HepG2 (cell line): ENCODE results near the gene SLC4A11. TPM values are rescaled to one million over a fixed set of nuclear protein-coding genes. Genes with fewer than 3 reads are reported as not detected.

ENCODE experiments used
- MTF1 ChIP-seq: sonication (generic); formaldehyde crosslinking; IDR thresholded peaks from 2 replicates; pipeline ENCODE4 v1.5.0; 2020; ENCODE audit warnings: missing genetic modification reagents
- PCBP2 ChIP-seq: fragments of 200-400 bp; formaldehyde crosslinking; optimal IDR thresholded peaks from 2 replicates; pipeline ENCODE3; 2018; ENCODE audit warnings: low read length, low read depth; ENCODE audit not compliant: poor library complexity, severe bottlenecking
- PRPF4 ChIP-seq: fragments of 200-400 bp; formaldehyde crosslinking; IDR thresholded peaks from 2 replicates; pipeline ENCODE4 v1.6.1; 2016; ENCODE audit warnings: low read length, low read depth; ENCODE audit not compliant: poor library complexity, severe bottlenecking
- RFX3 ChIP-seq: IDR thresholded peaks from 2 replicates; pipeline ENCODE4 v1.6.1; 2016; ENCODE audit warnings: missing biosample characterization, missing genetic modification reagents
- TOE1 ChIP-seq: sonication (generic); formaldehyde crosslinking; IDR thresholded peaks from 2 replicates; pipeline ENCODE4 v1.4.0; 2020; ENCODE audit warnings: mild to moderate bottlenecking, missing genetic modification reagents
- TP53 ChIP-seq: sonication (generic); formaldehyde crosslinking; conservative IDR thresholded peaks from 2 replicates; pipeline ENCODE4 v1.4.0; 2020; ENCODE audit warnings: missing genetic modification reagents
- XBP1 ChIP-seq: sonication (generic); formaldehyde crosslinking; IDR thresholded peaks from 2 replicates; pipeline ENCODE4 v1.5.0; 2020; ENCODE audit warnings: missing genetic modification reagents
- ZNF143 ChIP-seq: sonication (generic); formaldehyde crosslinking; IDR thresholded peaks from 2 replicates; pipeline ENCODE4 v1.4.0; 2020; ENCODE audit warnings: missing genetic modification reagents
- ZNF256 ChIP-seq: sonication (generic); formaldehyde crosslinking; conservative IDR thresholded peaks from 2 replicates; pipeline ENCODE4 v1.4.0; 2020; ENCODE audit warnings: missing genetic modification reagents
- ZNF263 ChIP-seq: sonication (generic); formaldehyde crosslinking; IDR thresholded peaks from 2 replicates; pipeline ENCODE4 v1.4.0; 2020; ENCODE audit warnings: missing genetic modification reagents
- ZNF501 ChIP-seq: sonication (generic); formaldehyde crosslinking; IDR thresholded peaks from 2 replicates; pipeline ENCODE4 v1.5.1; 2020; ENCODE audit warnings: mild to moderate bottlenecking, moderate library complexity, missing genetic modification reagents
- ZNF510 ChIP-seq: sonication (generic); formaldehyde crosslinking; IDR thresholded peaks from 2 replicates; pipeline ENCODE4 v1.4.0; 2020; ENCODE audit warnings: low read depth, mild to moderate bottlenecking, missing genetic modification reagents
- ZNF749 ChIP-seq: sonication (generic); formaldehyde crosslinking; IDR thresholded peaks from 2 replicates; pipeline ENCODE4 v1.8.0; 2022; ENCODE audit warnings: mild to moderate bottlenecking, missing genetic modification reagents, moderate library complexity, borderline replicate concordance
- ZNF773 ChIP-seq: sonication (generic); formaldehyde crosslinking; IDR thresholded peaks from 2 replicates; pipeline ENCODE4 v1.4.0; 2020; ENCODE audit warnings: missing genetic modification reagents, borderline replicate concordance
- ZNF781 ChIP-seq: sonication (generic); formaldehyde crosslinking; IDR thresholded peaks from 2 replicates; pipeline ENCODE4 v1.5.1; 2020; ENCODE audit warnings: borderline replicate concordance, mild to moderate bottlenecking, missing genetic modification reagents; ENCODE audit errors: not compliant biosample characterization
- polyA plus RNA-seq, 8 experiments: library from polyadenylated mRNA; depleted of rRNA in 3 of 8; stranded (reverse) in 7 of 8; unstranded in 1 of 8; fragments of >200 nt; fragmentation: Illumina TruSeq in 4 of 8; extraction: Trizol in 4 of 8; gene quantifications; 2 replicates each; pipeline versions ENCODE4 v1.2.1 to v1.2.3, GENCODE V29; 2011 to 2016; ENCODE audit warnings: low read depth in 4 of 8, missing spikeins in 1 of 8, mixed read lengths in 1 of 8; ENCODE audit not compliant: insufficient read depth in 1 of 8
- total RNA-seq, 5 experiments: library from RNA; depleted of rRNA; stranded (reverse); fragments of >200 nt; fragmentation: Illumina TruSeq; extraction: Trizol; gene quantifications; 2 replicates each; pipeline ENCODE4 v1.2.3, GENCODE V29; 2016; ENCODE audit warnings: low read depth in 1 of 5
- TF ChIP-seq, protein P1 (sequence below): sonication (generic); formaldehyde crosslinking; IDR thresholded peaks from 2 replicates; pipeline ENCODE4 v1.4.0; 2020; ENCODE audit warnings: missing genetic modification reagents
- TF ChIP-seq, protein P2 (sequence below): sonication (generic); formaldehyde crosslinking; IDR thresholded peaks from 2 replicates; pipeline ENCODE4 v1.4.0; 2020; ENCODE audit warnings: missing genetic modification reagents
- TF ChIP-seq, protein P3 (sequence below): sonication (generic); formaldehyde crosslinking; IDR thresholded peaks from 2 replicates; pipeline ENCODE4 v1.4.0; 2020; ENCODE audit warnings: low read depth, mild to moderate bottlenecking, missing genetic modification reagents
- TF ChIP-seq, protein P4 (sequence below): IDR thresholded peaks from 2 replicates; pipeline ENCODE4 v1.6.1; 2016; ENCODE audit warnings: mild to moderate bottlenecking, missing biosample characterization, missing genetic modification reagents
- TF ChIP-seq, protein P5 (sequence below): sonication (generic); formaldehyde crosslinking; IDR thresholded peaks from 2 replicates; pipeline ENCODE4 v1.4.0; 2020; ENCODE audit warnings: low read depth, missing genetic modification reagents

Gene SLC4A11
- total and polyA plus RNA-seq, 2 of the 13 experiments (the other 11 are each of a cell fraction or from before 2014, with no cell fraction given): 3.9 to 27.0 TPM

DNA sequence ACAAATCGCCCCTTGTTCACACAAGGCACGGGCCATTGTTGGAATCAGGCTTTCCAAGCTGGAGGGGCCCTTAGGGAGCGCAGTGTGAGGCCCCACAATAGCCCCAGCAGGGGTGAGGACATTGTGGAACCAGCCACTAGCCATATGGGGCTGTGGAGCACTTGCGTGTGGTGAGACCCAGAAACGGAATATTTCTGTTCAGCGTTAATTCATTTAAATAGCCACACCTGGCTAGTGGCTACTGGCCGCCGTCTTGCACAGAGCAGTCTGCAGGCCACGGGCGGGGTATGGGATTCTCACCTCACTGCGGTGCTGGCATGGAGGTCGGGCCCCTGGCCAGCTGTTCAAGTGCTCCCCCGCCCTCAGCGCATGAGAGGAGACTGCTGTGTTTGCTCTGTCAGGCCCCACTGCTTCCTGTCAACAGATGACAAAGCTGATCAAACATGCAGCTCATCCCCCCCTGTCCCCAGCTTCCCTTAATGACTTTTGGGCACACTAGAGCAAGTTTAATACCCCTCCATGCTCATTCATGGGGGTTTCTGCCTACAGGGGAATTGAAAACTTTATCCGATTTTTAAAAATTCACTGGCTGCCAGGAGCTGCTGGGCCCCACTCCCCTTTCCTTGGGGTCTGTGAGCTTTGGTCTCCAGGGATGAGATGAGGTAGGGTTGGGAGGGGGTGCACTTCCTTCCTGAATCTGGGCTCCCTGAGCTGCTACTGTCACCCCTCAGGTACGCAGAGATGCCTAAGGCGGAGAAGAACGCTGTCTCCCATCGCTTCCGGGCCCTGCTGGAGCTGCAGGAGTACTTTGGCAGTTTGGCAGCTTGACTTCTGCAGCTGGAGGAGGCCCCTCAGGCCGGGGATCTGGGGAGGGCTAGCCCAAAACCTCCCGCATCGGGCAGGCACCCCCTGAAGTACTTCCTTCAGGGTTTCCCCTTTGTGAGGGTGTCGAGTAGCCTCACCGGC, 16.1 kb downstream of the SLC4A11 start (continued):
- TF ChIP-seq ZNF781 (peak; percentile 78), ZNF501 (CRISPR knock-in tag) (peak; percentile 83), TP53 (CRISPR knock-in tag) (peak; percentile 79; the same call in 1 of the 2 replicates), ZNF510 (CRISPR knock-in tag) (peak; percentile 94; the same call in 1 of the 2 replicates), MTF1 (CRISPR knock-in tag) (no peak), ZNF143 (CRISPR knock-in tag) (no peak), ZNF256 (CRISPR knock-in tag) (0 out of 2 replicates have a peak, but pooled peaks have one; percentile 31), ZNF749 (CRISPR knock-in tag) (peak; percentile 93), PRPF4 (peak; percentile 75), PCBP2 (peak; percentile 32), ZNF773 (CRISPR knock-in tag) (peak; percentile 48; the same call in 1 of the 2 replicates), ZNF263 (CRISPR knock-in tag) (peak; percentile 94), RFX3 (CRISPR knock-in tag) (no peak), TOE1 (CRISPR knock-in tag) (peak; percentile 91; the same call in 1 of the 2 replicates), XBP1 (CRISPR knock-in tag) (no peak)
- TF ChIP-seq, protein P1, sequence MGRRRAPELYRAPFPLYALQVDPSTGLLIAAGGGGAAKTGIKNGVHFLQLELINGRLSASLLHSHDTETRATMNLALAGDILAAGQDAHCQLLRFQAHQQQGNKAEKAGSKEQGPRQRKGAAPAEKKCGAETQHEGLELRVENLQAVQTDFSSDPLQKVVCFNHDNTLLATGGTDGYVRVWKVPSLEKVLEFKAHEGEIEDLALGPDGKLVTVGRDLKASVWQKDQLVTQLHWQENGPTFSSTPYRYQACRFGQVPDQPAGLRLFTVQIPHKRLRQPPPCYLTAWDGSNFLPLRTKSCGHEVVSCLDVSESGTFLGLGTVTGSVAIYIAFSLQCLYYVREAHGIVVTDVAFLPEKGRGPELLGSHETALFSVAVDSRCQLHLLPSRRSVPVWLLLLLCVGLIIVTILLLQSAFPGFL: no peak
- TF ChIP-seq, protein P2, sequence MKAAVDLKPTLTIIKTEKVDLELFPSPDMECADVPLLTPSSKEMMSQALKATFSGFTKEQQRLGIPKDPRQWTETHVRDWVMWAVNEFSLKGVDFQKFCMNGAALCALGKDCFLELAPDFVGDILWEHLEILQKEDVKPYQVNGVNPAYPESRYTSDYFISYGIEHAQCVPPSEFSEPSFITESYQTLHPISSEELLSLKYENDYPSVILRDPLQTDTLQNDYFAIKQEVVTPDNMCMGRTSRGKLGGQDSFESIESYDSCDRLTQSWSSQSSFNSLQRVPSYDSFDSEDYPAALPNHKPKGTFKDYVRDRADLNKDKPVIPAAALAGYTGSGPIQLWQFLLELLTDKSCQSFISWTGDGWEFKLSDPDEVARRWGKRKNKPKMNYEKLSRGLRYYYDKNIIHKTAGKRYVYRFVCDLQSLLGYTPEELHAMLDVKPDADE (CRISPR knock-in tag): peak; percentile 16; the same call in 1 of the 2 replicates
- TF ChIP-seq, protein P3, sequence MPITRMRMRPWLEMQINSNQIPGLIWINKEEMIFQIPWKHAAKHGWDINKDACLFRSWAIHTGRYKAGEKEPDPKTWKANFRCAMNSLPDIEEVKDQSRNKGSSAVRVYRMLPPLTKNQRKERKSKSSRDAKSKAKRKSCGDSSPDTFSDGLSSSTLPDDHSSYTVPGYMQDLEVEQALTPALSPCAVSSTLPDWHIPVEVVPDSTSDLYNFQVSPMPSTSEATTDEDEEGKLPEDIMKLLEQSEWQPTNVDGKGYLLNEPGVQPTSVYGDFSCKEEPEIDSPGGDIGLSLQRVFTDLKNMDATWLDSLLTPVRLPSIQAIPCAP (CRISPR knock-in tag): no peak
- TF ChIP-seq, protein P4, sequence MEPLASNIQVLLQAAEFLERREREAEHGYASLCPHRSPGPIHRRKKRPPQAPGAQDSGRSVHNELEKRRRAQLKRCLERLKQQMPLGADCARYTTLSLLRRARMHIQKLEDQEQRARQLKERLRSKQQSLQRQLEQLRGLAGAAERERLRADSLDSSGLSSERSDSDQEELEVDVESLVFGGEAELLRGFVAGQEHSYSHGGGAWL (CRISPR knock-in tag): peak; percentile 83
- TF ChIP-seq, protein P5, sequence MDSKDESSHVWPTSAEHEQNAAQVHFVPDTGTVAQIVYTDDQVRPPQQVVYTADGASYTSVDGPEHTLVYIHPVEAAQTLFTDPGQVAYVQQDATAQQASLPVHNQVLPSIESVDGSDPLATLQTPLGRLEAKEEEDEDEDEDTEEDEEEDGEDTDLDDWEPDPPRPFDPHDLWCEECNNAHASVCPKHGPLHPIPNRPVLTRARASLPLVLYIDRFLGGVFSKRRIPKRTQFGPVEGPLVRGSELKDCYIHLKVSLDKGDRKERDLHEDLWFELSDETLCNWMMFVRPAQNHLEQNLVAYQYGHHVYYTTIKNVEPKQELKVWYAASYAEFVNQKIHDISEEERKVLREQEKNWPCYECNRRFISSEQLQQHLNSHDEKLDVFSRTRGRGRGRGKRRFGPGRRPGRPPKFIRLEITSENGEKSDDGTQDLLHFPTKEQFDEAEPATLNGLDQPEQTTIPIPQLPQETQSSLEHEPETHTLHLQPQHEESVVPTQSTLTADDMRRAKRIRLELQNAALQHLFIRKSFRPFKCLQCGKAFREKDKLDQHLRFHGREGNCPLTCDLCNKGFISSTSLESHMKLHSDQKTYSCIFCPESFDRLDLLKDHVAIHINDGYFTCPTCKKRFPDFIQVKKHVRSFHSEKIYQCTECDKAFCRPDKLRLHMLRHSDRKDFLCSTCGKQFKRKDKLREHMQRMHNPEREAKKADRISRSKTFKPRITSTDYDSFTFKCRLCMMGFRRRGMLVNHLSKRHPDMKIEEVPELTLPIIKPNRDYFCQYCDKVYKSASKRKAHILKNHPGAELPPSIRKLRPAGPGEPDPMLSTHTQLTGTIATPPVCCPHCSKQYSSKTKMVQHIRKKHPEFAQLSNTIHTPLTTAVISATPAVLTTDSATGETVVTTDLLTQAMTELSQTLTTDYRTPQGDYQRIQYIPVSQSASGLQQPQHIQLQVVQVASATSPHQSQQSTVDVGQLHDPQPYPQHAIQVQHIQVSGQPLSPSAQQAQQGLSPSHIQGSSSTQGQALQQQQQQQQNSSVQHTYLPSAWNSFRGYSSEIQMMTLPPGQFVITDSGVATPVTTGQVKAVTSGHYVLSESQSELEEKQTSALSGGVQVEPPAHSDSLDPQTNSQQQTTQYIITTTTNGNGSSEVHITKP: peak; percentile 84; the same call in 1 of the 2 replicates
